ENCODE data around the gene NOVA2. TPM values are rescaled to one million over a fixed set of nuclear protein-coding genes. Genes with fewer than 3 reads are reported as not detected.

NOVA2 gene
- total and polyA plus RNA-seq, 2 of the 8 experiments (the other 6 are each of a cell fraction or from before 2014, with no cell fraction given) = 3.2 to 24.6 TPM

- Histone ChIP-seq H3K36me3 (ENCODE audit: control insufficient read depth in 2 of 4, insufficient read depth in 4 of 4, low read length in 3 of 4) (peaks cover 0 to 5% (median 0%) of the 10 kb centered on the region in 4 experiments; a peak in 2 of 8 replicates), H3K9me3 (ENCODE audit: insufficient read depth in 2 of 2, low read depth in 1 of 2, low read length in 1 of 2) (no peaks in the 10 kb centered on the region), H3K18ac (ENCODE audit: extremely low read depth, low read length) (no peak overlapping the region), H4K5ac (ENCODE audit: insufficient read length, low read depth, low read length) (no peak overlapping the region), H3K27ac (ENCODE audit: low read depth, low read length) (no peak overlapping the region), H2AFZ (ENCODE audit: low read length) (no peak overlapping the region), H3K14ac (ENCODE audit: insufficient read length) (no peak overlapping the region), H2BK12ac (ENCODE audit: low read depth, low read length) (peak overlapping the region; percentile 33; the same call in 1 of the 2 replicates), H2BK5ac (ENCODE audit: low read depth, low read length) (no peak overlapping the region; the same call in 1 of the 2 replicates), H3K4me3 (ENCODE audit: extremely low read depth in 1 of 4, insufficient read depth in 2 of 4, low read depth in 3 of 4, low read length in 4 of 4) (no peak overlapping the region), H3K79me2 (ENCODE audit: control insufficient read depth in 1 of 2, insufficient read depth in 2 of 2, low read length in 2 of 2) (no peaks in the 10 kb centered on the region), H4K8ac (ENCODE audit: extremely low read depth, insufficient read depth, low read length) (no peak overlapping the region), H3K4me1 (replicated peaks in 1 of 4; ENCODE audit: control insufficient read depth in 3 of 4, insufficient read depth in 4 of 4, low read length in 3 of 4) (peaks cover 0 to 3% (median 0%) of the 10 kb centered on the region in 4 experiments; a peak in 2 of 7 replicates), H3K56ac (replicated peaks; ENCODE audit: insufficient read length, low read depth, low read length) (no peak overlapping the region), H3K23ac (ENCODE audit: insufficient read length) (no peak overlapping the region), H3K9ac (replicated peaks in 1 of 4; ENCODE audit: extremely low read depth in 1 of 4, low read depth in 3 of 4, low read length in 3 of 4) (no peak overlapping the region), H3K27me3 (replicated peaks in 1 of 4; ENCODE audit: control insufficient read depth in 3 of 4, extremely low read depth in 1 of 4, insufficient read depth in 3 of 4, low read length in 3 of 4) (0 out of 7 replicates have a peak, but pooled peaks cover 0 to 2% (median 0%) of the 10 kb centered on the region in 4 experiments), H2BK120ac (replicated peaks; ENCODE audit: low read depth, low read length) (no peak overlapping the region), H2BK20ac (ENCODE audit: low read length) (no peak overlapping the region), H4K91ac (replicated peaks; ENCODE audit: insufficient read length, low read length) (no peak overlapping the region), H3K4ac (replicated peaks; ENCODE audit: insufficient read length, low read depth, low read length) (no peak overlapping the region), H2AK5ac (ENCODE audit: low read depth, low read length) (no peak overlapping the region), H4K20me1 (replicated peaks in 1 of 2; ENCODE audit: control insufficient read depth in 1 of 2, insufficient read depth in 2 of 2, low read length in 2 of 2) (peaks cover 0 to 2% of the 10 kb centered on the region in 2 experiments), H2BK15ac (ENCODE audit: low read length) (no peak overlapping the region), H3K23me2 (ENCODE audit: low read depth, low read length) (no peaks in the 10 kb centered on the region), H3K79me1 (ENCODE audit: low read depth, low read length) (no peaks in the 10 kb centered on the region), H3K4me2 (ENCODE audit: insufficient read depth in 1 of 2, low read depth in 2 of 2, low read length in 2 of 2) (no peak overlapping the region)
- DNase-seq (ENCODE audit: low read depth in 1 of 2, low spot score in 2 of 2) = no peak
- TF ChIP-seq BRCA1 (IDR thresholded peaks at IDR 0.05; ENCODE audit: low read depth, low read length) = no peak
- no peak for TF ChIP-seq RXRA (IDR thresholded peaks at IDR 0.05; ENCODE audit: insufficient read depth, low read depth, low read length)
- ChIA-PET POLR2A (ENCODE audit: partially characterized antibody) (no interaction called here), CTCF (ENCODE audit: partially characterized antibody) (no interaction called here)
- FAIRE-seq = no peak
- 85% methylated on average over 19 of the region's 19 CpGs; no CpG with 5 or more reads in 1 of the 2 experiments for WGBS, 2 experiments (ENCODE audit: extremely low coverage in 1 of 2, insufficient coverage in 1 of 2, insufficient read length in 1 of 2, insufficient replicate concordance in 2 of 2, low coverage in 1 of 2, low lambda C conversion rate in 2 of 2, missing lambda C conversion rate in 1 of 2)
Observed at GRCh38 chr19:45935267-45935666, 38.4 kb downstream of the NOVA2 start.
